HFFc6 (cell line): Measurements from ENCODE around the gene ARHGEF4. TPM values are rescaled to one million over a fixed set of nuclear protein-coding genes. Genes with fewer than 3 reads are reported as not detected.

Experiments used
- DNase-seq: peaks from one replicate; pipeline ENCODE4 v3.0.0-alpha.2; 2018
- H3K27ac Mint-ChIP-seq: 2 replicates; pipeline ENCODE4 v1.8.0; 2020; ENCODE audit warnings: mild to moderate bottlenecking, mixed read lengths
- H3K27me3 Mint-ChIP-seq: 2 replicates; pipeline ENCODE4 v1.8.0; 2021; ENCODE audit warnings: mild to moderate bottlenecking, moderate library complexity, mixed read lengths; ENCODE audit not compliant: insufficient read depth
- H3K36me3 Mint-ChIP-seq: 2 replicates; pipeline ENCODE4 v1.8.0; 2021; ENCODE audit warnings: low read depth, mixed read lengths
- H3K4me1 Mint-ChIP-seq: 2 replicates; pipeline ENCODE4 v1.8.0; 2020; ENCODE audit warnings: low read depth, mixed read lengths
- H3K4me3 Mint-ChIP-seq: 2 replicates; pipeline ENCODE4 v1.8.0; 2020; ENCODE audit warnings: mild to moderate bottlenecking, moderate library complexity, mixed read lengths
- H3K9me3 Mint-ChIP-seq: 2 replicates; pipeline ENCODE4 v1.8.0; 2020; ENCODE audit warnings: mild to moderate bottlenecking, mixed read lengths
- total RNA-seq, 6 experiments: library from RNA; stranded (reverse); fragmentation: NEBNext Ultra II Directional; extraction: Animal tissue kit (Norgen Biotek cat#: 25700); gene quantifications; 2 replicates in 1 of 6; 3 replicates in 5 of 6; pipeline ENCODE4 v1.2.3, GENCODE V29; 2021
- TF ChIP-seq, protein P1 (sequence below): fragments of 200-600 bp; sonication (generic); IDR thresholded peaks from 2 replicates; pipeline ENCODE4 v1.5.0; 2021; ENCODE audit warnings: antibody characterized with exemption, mild to moderate bottlenecking

Gene ARHGEF4
- total RNA-seq, 6 experiments from 2014 or later, result 0.94 to 2.2 (median 1.4) TPM

- TF ChIP-seq, protein P1, sequence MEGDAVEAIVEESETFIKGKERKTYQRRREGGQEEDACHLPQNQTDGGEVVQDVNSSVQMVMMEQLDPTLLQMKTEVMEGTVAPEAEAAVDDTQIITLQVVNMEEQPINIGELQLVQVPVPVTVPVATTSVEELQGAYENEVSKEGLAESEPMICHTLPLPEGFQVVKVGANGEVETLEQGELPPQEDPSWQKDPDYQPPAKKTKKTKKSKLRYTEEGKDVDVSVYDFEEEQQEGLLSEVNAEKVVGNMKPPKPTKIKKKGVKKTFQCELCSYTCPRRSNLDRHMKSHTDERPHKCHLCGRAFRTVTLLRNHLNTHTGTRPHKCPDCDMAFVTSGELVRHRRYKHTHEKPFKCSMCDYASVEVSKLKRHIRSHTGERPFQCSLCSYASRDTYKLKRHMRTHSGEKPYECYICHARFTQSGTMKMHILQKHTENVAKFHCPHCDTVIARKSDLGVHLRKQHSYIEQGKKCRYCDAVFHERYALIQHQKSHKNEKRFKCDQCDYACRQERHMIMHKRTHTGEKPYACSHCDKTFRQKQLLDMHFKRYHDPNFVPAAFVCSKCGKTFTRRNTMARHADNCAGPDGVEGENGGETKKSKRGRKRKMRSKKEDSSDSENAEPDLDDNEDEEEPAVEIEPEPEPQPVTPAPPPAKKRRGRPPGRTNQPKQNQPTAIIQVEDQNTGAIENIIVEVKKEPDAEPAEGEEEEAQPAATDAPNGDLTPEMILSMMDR, result no peak
- no peaks in the 10 kb centered on the region for H3K36me3 Mint-ChIP-seq
Measured at GRCh38 chr2:130887643-130888042, 50.9 kb downstream of the ARHGEF4 start.

GRCh38 chr2:130890941-130891669, 54.4 kb downstream of the ARHGEF4 start:
- Mint-ChIP-seq H3K27ac (no peak overlapping the region), H3K4me1 (no peaks in the 10 kb centered on the region), H3K36me3 (no peaks in the 10 kb centered on the region), H3K4me3 (no peak overlapping the region), H3K9me3 (no peaks in the 10 kb centered on the region), H3K27me3 (peaks cover 3% of the 10 kb centered on the region; the same call in 1 of the 2 replicates)
- no peak for DNase-seq
- TF ChIP-seq, protein P1, result no peak

More at GRCh38 chr2:130887643-130888042, 50.9 kb downstream of the ARHGEF4 start:
- peaks cover 3% of the 10 kb centered on the region; the same call in 1 of the 2 replicates for H3K27me3 Mint-ChIP-seq
- no peak for DNase-seq
- H3K9me3 Mint-ChIP-seq, result no peaks in the 10 kb centered on the region
- no peak overlapping the region for H3K4me3 Mint-ChIP-seq
- H3K27ac Mint-ChIP-seq, result no peak overlapping the region
- H3K4me1 Mint-ChIP-seq, result no peaks in the 10 kb centered on the region

DNA sequence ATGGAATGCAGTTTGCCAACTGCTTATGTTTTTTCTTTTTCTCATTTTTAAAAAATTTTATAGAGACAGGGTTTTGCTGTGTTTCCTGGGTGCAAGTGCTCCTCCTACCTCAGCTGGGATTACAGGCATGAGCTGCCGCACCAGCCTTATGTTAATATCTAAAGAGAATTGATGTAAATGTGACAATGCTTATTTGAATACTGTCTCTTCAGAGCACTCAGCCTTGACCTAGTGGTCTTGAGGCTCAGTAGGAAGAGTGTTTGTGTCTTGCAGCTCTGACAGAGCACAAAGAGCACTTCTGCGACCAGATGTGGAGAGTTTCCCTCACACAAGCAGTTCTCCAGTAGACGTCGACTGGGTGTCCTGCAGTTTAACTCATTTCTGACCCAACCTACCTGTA, 55.3 kb downstream of the ARHGEF4 start:
- TF ChIP-seq, protein P1, result no peak
- H3K27ac Mint-ChIP-seq, result no peak overlapping the region

GRCh38 chr2:130892793-130893785, 56.4 kb downstream of the ARHGEF4 start:
- Mint-ChIP-seq H3K9me3 (no peaks in the 10 kb centered on the region), H3K27ac (no peak overlapping the region), H3K4me1 (no peaks in the 10 kb centered on the region), H3K27me3 (peaks cover 2% of the 10 kb centered on the region; the same call in 1 of the 2 replicates), H3K36me3 (no peaks in the 10 kb centered on the region), H3K4me3 (no peak overlapping the region)
- no peak for DNase-seq
- TF ChIP-seq, protein P1, result no peak

More for the DNA sequence above, 55.3 kb downstream of the ARHGEF4 start:
- H3K36me3 Mint-ChIP-seq, result no peaks in the 10 kb centered on the region
- no peaks in the 10 kb centered on the region for H3K9me3 Mint-ChIP-seq
- H3K4me3 Mint-ChIP-seq, result no peak overlapping the region
- DNase-seq, result no peak
- H3K4me1 Mint-ChIP-seq, result no peaks in the 10 kb centered on the region
- peaks cover 3% of the 10 kb centered on the region; the same call in 1 of the 2 replicates for H3K27me3 Mint-ChIP-seq

- H3K27me3 Mint-ChIP-seq, result peaks cover 3% of the 10 kb centered on the region; the same call in 1 of the 2 replicates
- TF ChIP-seq, protein P1, result no peak
- H3K9me3 Mint-ChIP-seq, result no peaks in the 10 kb centered on the region
- no peaks in the 10 kb centered on the region for H3K4me1 Mint-ChIP-seq
- no peak overlapping the region for H3K27ac Mint-ChIP-seq
- H3K36me3 Mint-ChIP-seq, result no peaks in the 10 kb centered on the region
- no peak overlapping the region for H3K4me3 Mint-ChIP-seq
- DNase-seq, result no peak
Measured at GRCh38 chr2:130894326-130894942, 57.7 kb downstream of the ARHGEF4 start.
